ENCODE measurements around the gene GRK3.
"Not testable (repeated sequence)": the region's sequence is repeated elsewhere in the genome, so short reads cannot be mapped to it uniquely, and the experiment has no call there.

Gene GRK3

GRCh38 chr22:25702571-25703167, 138.2 kb downstream of the GRK3 start:
- DNase-seq: no peak

- no peak for DNase-seq
Measured at GRCh38 chr22:25704701-25705100, 140.2 kb downstream of the GRK3 start.

GRCh38 chr22:25706197-25706596, 141.7 kb downstream of the GRK3 start:
- no peak for DNase-seq

- not testable (repeated sequence) for DNase-seq
Measured at GRCh38 chr22:25708430-25708829, 144.0 kb downstream of the GRK3 start.

GRCh38 chr22:25709758-25710157, 145.3 kb downstream of the GRK3 start:
- no peak for DNase-seq

GRCh38 chr22:25710501-25710900, 146.0 kb downstream of the GRK3 start:
- no peak for DNase-seq

GRCh38 chr22:25711491-25711890, 147.0 kb downstream of the GRK3 start:
- DNase-seq: no peak

GRCh38 chr22:25712661-25713400, 148.4 kb downstream of the GRK3 start:
- no peak for DNase-seq

GRCh38 chr22:25714070-25714469, 149.6 kb downstream of the GRK3 start:
- no peak for DNase-seq

GRCh38 chr22:25714739-25715138, 150.3 kb downstream of the GRK3 start:
- no peak for DNase-seq

GRCh38 chr22:25716637-25717036, 152.2 kb downstream of the GRK3 start:
- DNase-seq: no peak

- no peak for DNase-seq
Measured at GRCh38 chr22:25718135-25718840, 153.8 kb downstream of the GRK3 start.

- DNase-seq: no peak
Measured at GRCh38 chr22:25722223-25722622, 157.7 kb downstream of the GRK3 start.

- no peak for DNase-seq
Measured at GRCh38 chr22:25722626-25723025, 158.2 kb downstream of the GRK3 start.

GRCh38 chr22:25726241-25726640, 161.8 kb downstream of the GRK3 start:
- DNase-seq: no peak

- no peak for DNase-seq
Measured at GRCh38 chr22:25728071-25728470, 163.6 kb downstream of the GRK3 start.

GRCh38 chr22:25729016-25729995, 164.8 kb downstream of the GRK3 start:
- no peak for DNase-seq

GRCh38 chr22:25735650-25736049, 171.2 kb downstream of the GRK3 start:
- no peak for DNase-seq

GRCh38 chr22:25736378-25737011, 172.0 kb downstream of the GRK3 start:
- no peak for DNase-seq

GRCh38 chr22:25739659-25740344, 175.3 kb downstream of the GRK3 start:
- no peak for DNase-seq

All from NCI-H1930 (cell line).